ENCODE data around the gene CYP2J2. TPM values are rescaled to one million over a fixed set of nuclear protein-coding genes. Genes with fewer than 3 reads are reported as not detected.

CYP2J2 gene
- polyA plus RNA-seq, 1 donor from 2014 or later: not detected

DNA sequence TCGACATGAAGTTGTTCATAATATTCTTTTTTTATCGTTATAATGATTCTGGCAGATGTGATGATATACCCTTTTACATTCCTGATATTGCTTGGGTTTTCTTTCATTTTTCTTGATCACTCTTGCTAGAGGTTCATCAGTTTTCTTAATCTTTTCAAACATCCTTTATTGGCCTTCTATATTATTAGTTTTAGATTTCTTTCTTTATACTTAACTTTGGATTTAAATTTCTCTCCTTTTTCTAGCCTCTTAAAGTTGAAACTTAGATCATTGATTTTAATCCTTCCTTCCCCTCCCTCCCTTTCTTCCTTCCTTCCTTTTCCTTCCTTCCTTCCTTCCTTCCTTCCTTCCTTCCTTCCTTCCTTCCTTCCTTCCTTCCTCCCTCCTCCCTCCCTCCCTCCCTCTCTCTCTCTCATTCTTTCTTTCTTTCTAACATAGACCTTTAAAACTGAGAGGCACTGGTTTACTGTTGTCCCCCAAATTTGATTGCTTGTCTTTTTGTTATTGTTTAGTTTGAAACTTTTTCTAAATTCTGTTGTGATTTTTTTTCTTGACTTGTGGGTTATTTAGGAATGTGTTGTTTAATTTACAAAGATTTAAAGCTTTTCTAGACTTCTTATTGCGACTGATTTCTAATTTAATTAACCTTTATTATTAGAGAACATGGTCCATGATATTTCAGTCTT lies 80.2 kb downstream of the CYP2J2 start:
- no peaks in the 10 kb centered on the region for H3K79me2 ChIP-seq (replicated peaks; ENCODE audit: insufficient read depth, low read length)
- peaks cover 3% of the 10 kb centered on the region for H3K36me3 ChIP-seq (ENCODE audit: insufficient read depth, low read length)
- no peak overlapping the region for H3K4me2 ChIP-seq (ENCODE audit: low read length)
- TF ChIP-seq, protein P1, sequence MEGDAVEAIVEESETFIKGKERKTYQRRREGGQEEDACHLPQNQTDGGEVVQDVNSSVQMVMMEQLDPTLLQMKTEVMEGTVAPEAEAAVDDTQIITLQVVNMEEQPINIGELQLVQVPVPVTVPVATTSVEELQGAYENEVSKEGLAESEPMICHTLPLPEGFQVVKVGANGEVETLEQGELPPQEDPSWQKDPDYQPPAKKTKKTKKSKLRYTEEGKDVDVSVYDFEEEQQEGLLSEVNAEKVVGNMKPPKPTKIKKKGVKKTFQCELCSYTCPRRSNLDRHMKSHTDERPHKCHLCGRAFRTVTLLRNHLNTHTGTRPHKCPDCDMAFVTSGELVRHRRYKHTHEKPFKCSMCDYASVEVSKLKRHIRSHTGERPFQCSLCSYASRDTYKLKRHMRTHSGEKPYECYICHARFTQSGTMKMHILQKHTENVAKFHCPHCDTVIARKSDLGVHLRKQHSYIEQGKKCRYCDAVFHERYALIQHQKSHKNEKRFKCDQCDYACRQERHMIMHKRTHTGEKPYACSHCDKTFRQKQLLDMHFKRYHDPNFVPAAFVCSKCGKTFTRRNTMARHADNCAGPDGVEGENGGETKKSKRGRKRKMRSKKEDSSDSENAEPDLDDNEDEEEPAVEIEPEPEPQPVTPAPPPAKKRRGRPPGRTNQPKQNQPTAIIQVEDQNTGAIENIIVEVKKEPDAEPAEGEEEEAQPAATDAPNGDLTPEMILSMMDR (IDR thresholded peaks at IDR 0.05; ENCODE audit: poor library complexity, severe bottlenecking): no peak
- no peak overlapping the region for H3K4me3 ChIP-seq (ENCODE audit: low read length)
- no peaks in the 10 kb centered on the region for H4K20me1 ChIP-seq (ENCODE audit: insufficient read depth)
- no peaks in the 10 kb centered on the region for H3F3A ChIP-seq (ENCODE audit: insufficient read depth, low read length, poor library complexity, severe bottlenecking)
- no peaks in the 10 kb centered on the region for H3K9me3 ChIP-seq (ENCODE audit: low read length)
- no peak overlapping the region for H2AFZ ChIP-seq (ENCODE audit: low read depth, low read length)
- no peaks in the 10 kb centered on the region for H3K27me3 ChIP-seq (ENCODE audit: insufficient read depth, low read depth, low read length)
- no peaks in the 10 kb centered on the region for H3K9me2 ChIP-seq (ENCODE audit: insufficient read depth, low read length)
- no peak overlapping the region for H3K27ac ChIP-seq (ENCODE audit: low read length)
- no peak overlapping the region for H3K9ac ChIP-seq (ENCODE audit: low read length)

DNA sequence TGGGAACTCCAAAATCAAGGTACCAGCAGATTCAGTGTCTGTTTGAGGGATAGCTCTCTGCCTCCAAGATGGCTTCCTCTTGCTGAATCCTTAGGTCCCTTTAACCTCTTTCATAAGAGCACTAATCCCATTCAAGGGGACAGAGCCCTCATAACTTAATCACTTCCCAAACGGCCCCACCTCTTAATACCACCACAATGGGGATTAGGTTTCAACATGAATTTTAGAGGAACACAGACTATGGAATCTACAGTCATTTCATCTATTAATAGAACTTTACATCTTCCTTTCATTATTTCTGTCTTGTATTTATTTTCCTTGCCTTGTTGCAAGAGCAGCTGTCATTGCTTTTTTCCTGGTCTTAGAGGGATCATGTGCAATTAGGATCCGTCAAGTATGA lies 81.5 kb downstream of the CYP2J2 start:
- H3K27ac ChIP-seq (ENCODE audit: low read length): no peak overlapping the region
- no peaks in the 10 kb centered on the region for H3K9me3 ChIP-seq (ENCODE audit: low read length)
- H3K36me3 ChIP-seq (ENCODE audit: insufficient read depth, low read length): peaks cover 3% of the 10 kb centered on the region
- H4K20me1 ChIP-seq (ENCODE audit: insufficient read depth): no peaks in the 10 kb centered on the region
- no peak overlapping the region for H3K4me2 ChIP-seq (ENCODE audit: low read length)
- TF ChIP-seq TAF1 (IDR thresholded peaks at IDR 0.05; ENCODE audit: low read depth) (no peak), SMC3 (conservative IDR thresholded peaks at IDR 0.05; ENCODE audit: poor library complexity) (no peak), EZH2 (IDR thresholded peaks at IDR 0.05; ENCODE audit: borderline replicate concordance, insufficient read depth, low read length, poor library complexity, severe bottlenecking) (no peak), POLR2AphosphoS5 (IDR thresholded peaks at IDR 0.05) (no peak), EP300 (conservative IDR thresholded peaks at IDR 0.05; ENCODE audit: poor library complexity, severe bottlenecking) (peak; percentile 26)
- TF ChIP-seq, protein P2, sequence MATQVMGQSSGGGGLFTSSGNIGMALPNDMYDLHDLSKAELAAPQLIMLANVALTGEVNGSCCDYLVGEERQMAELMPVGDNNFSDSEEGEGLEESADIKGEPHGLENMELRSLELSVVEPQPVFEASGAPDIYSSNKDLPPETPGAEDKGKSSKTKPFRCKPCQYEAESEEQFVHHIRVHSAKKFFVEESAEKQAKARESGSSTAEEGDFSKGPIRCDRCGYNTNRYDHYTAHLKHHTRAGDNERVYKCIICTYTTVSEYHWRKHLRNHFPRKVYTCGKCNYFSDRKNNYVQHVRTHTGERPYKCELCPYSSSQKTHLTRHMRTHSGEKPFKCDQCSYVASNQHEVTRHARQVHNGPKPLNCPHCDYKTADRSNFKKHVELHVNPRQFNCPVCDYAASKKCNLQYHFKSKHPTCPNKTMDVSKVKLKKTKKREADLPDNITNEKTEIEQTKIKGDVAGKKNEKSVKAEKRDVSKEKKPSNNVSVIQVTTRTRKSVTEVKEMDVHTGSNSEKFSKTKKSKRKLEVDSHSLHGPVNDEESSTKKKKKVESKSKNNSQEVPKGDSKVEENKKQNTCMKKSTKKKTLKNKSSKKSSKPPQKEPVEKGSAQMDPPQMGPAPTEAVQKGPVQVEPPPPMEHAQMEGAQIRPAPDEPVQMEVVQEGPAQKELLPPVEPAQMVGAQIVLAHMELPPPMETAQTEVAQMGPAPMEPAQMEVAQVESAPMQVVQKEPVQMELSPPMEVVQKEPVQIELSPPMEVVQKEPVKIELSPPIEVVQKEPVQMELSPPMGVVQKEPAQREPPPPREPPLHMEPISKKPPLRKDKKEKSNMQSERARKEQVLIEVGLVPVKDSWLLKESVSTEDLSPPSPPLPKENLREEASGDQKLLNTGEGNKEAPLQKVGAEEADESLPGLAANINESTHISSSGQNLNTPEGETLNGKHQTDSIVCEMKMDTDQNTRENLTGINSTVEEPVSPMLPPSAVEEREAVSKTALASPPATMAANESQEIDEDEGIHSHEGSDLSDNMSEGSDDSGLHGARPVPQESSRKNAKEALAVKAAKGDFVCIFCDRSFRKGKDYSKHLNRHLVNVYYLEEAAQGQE (IDR thresholded peaks at IDR 0.05; ENCODE audit: borderline replicate concordance): peak; percentile 87
- no peak overlapping the region for H3K4me3 ChIP-seq (ENCODE audit: low read length)
- H3K9me2 ChIP-seq (ENCODE audit: insufficient read depth, low read length): no peaks in the 10 kb centered on the region
- no peak overlapping the region for H2AFZ ChIP-seq (ENCODE audit: low read depth, low read length)
- no peaks in the 10 kb centered on the region for H3K27me3 ChIP-seq (ENCODE audit: insufficient read depth, low read depth, low read length)
- no peaks in the 10 kb centered on the region for H3F3A ChIP-seq (ENCODE audit: insufficient read depth, low read length, poor library complexity, severe bottlenecking)
- H3K9ac ChIP-seq (ENCODE audit: low read length): no peak overlapping the region
- H3K79me2 ChIP-seq (replicated peaks; ENCODE audit: insufficient read depth, low read length): no peaks in the 10 kb centered on the region

Small RNA genes within 50 kb of the gene (small RNA-seq; reads per million reads assigned to genes)
- 0 reads per million in 3 experiments for gene RN7SL475P

Other genes starting within 250 kb of the CYP2J2 start
- gene HOOK1, start 111.8 kb downstream of the CYP2J2 start, polyA plus RNA-seq: 25.5 and 27.5 TPM in 2 replicates
- gene C1orf87, start 147.0 kb upstream of the CYP2J2 start, polyA plus RNA-seq: not detected in 2 replicates

All from neural cell (in vitro differentiated cells).